ENCODE measurements around the gene TAMM41. TPM values are rescaled to one million over a fixed set of nuclear protein-coding genes. Genes with fewer than 3 reads are reported as not detected.

TAMM41 gene
- total and polyA plus RNA-seq, 10 donors, result 10.4 to 33.9 (median 21.5) TPM

DNA sequence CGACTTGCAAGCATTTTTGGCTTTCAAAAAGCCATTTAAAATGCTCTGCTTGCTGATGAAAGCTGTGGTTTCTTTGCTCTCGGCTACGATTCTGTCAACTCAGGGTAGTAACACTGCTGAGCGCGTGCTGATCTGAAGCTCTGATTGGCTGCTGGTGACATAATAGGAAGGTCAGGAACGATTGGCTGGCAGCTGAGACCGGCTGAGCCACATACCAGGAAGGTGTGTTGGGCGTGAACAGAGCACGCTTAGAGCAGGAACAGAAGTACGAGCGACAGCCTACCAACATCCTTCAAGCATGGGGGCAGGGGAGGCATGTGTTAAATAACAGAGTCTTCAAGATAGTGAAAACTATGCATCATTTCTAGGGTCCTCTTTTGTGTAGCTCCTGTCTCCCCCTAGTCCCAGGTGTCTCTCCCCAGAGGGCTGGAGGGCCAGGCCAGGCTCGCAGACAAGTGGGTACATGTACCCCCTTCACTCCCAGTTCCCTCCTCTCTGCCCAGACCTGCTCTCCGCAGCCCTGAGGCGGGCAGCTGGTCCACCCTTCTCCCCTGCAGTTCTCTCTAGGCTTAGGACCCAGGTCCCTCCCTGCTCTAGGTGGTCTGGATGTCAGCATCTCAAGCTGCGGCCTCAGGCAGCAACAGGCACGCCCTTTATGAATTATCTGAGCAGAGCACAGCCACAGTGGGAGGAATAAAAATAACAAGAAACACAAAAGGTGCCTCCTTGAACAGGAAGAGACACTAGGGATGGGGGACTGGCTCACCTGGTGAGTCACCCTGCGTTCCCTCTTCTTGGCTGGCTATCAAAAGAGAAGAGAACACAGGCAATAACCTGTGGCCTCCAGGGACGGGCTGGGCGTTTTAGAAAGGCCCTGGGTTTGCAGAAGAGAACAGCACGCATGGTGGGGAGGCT is 76.0 kb downstream of the TAMM41 start:
- TF ChIP-seq, protein P1, sequence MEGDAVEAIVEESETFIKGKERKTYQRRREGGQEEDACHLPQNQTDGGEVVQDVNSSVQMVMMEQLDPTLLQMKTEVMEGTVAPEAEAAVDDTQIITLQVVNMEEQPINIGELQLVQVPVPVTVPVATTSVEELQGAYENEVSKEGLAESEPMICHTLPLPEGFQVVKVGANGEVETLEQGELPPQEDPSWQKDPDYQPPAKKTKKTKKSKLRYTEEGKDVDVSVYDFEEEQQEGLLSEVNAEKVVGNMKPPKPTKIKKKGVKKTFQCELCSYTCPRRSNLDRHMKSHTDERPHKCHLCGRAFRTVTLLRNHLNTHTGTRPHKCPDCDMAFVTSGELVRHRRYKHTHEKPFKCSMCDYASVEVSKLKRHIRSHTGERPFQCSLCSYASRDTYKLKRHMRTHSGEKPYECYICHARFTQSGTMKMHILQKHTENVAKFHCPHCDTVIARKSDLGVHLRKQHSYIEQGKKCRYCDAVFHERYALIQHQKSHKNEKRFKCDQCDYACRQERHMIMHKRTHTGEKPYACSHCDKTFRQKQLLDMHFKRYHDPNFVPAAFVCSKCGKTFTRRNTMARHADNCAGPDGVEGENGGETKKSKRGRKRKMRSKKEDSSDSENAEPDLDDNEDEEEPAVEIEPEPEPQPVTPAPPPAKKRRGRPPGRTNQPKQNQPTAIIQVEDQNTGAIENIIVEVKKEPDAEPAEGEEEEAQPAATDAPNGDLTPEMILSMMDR (IDR thresholded peaks at IDR 0.05 in 8 of 11, conservative IDR thresholded peaks at IDR 0.05 in 3 of 11), result no peak
- peak in 2 of 3 donors; percentile 36 to 61 for TF ChIP-seq POLR2AphosphoS5 (IDR thresholded peaks at IDR 0.05)
- no peaks in the 10 kb centered on the region for H3K9me3 ChIP-seq
- H3K4me3 ChIP-seq, result peak overlapping the region in 2 of 8 donors; percentile 11 to 35
- intact Hi-C loops (cut with DNase I; ENCODE audit: low total_unique reads), result no loop called here
- 32 to 43% (median 35%) methylated on average over 18 to 20 of the region's 20 CpGs for WGBS, 5 donors
- no peaks in the 10 kb centered on the region for H3K36me3 ChIP-seq
- DNase-seq, result peak; percentile 81
- peak overlapping the region in 2 of 8 donors; percentile 23 to 25 for H3K27ac ChIP-seq
- peaks cover 0 to 14% (median 11%) of the 10 kb centered on the region in 6 donors for H3K4me1 ChIP-seq
- H3K27me3 ChIP-seq (replicated peaks in 1 of 7), result no peaks in the 10 kb centered on the region

DNA sequence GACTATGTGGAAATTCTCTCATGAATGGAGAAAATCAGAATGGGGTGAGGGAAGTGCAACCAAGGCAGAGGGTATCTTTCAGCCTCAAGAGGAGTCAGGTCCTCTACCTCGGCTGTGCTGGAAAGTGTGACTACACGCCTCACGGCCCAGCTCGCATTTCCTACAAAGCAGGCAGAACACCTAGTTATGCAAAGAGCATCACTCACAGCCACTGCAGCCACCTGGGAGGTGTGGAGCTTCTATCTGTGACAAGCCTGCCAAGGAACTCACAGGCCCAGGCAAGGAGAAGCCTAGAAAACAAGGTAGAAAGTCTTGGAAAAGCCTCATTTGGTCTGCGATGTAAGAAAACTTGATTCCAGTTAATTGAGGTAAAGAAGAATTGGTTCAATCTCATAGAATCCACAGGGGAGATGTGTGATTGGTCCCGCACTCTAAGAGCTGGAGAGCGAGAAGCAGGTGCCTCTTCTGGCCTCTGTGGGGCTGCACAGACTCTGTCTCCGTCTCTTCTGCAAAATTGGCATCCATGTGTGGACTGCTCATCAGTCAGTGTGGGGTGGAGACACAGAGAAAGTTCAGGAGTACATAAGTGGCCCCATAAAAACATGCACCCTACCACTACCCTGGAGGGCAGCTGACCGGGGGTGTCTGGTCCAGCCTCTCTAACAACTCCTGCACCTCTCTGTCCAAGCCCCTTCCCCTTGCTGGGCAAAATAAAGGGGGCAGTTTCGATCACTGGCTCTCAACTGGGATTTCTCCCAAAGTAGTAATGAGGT is 76.8 kb downstream of the TAMM41 start:
- intact Hi-C loops (cut with DNase I; ENCODE audit: low total_unique reads), result no loop called here
- Histone ChIP-seq H3K4me1 (peaks cover 0 to 14% (median 11%) of the 10 kb centered on the region in 6 donors), H3K27me3 (replicated peaks in 1 of 7) (no peaks in the 10 kb centered on the region), H3K27ac (peak overlapping the region in 2 of 8 donors; percentile 23 to 25), H3K4me3 (peak overlapping the region in 2 of 8 donors; percentile 11 to 35), H3K9me3 (no peaks in the 10 kb centered on the region), H3K36me3 (no peaks in the 10 kb centered on the region)
- TF ChIP-seq, protein P1 (IDR thresholded peaks at IDR 0.05 in 8 of 11, conservative IDR thresholded peaks at IDR 0.05 in 3 of 11), result no peak
- TF ChIP-seq POLR2AphosphoS5 (IDR thresholded peaks at IDR 0.05), result no peak
- no peak for TF ChIP-seq POLR2A (IDR thresholded peaks at IDR 0.05)
- DNase-seq, result no peak
- WGBS, 5 donors, result 69 to 86% (median 79%) methylated on average over 10 of the region's 10 CpGs

DNA sequence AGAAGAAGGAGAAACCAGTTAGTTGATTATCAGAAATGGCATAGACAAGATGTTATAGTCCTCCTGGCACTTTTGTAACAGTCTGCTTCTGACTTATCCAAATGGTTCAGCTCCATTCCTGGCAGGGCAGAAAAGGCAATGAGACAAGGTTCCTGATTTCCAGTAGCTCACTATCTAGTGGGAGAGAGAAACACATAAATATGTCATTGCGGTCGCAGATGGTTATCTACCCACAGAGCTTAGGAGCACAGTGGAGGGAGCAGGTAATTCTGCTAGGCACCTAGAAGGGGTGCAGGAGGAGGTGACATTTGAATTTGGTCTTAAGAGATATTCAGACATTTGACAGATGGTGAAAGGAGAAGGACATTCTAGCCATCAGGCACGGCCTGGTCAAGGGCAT is 78.1 kb downstream of the TAMM41 start:
- no peak overlapping the region for H3K27ac ChIP-seq
- peaks cover 0 to 14% (median 11%) of the 10 kb centered on the region in 6 donors for H3K4me1 ChIP-seq
- DNase-seq, result no peak
- WGBS, 5 donors, result 86 to 95% (median 88%) methylated on average over 3 of the region's 3 CpGs
- no peak overlapping the region for H3K4me3 ChIP-seq
- intact Hi-C loops (cut with DNase I; ENCODE audit: low total_unique reads), result no loop called here
- no peak for TF ChIP-seq POLR2A (IDR thresholded peaks at IDR 0.05)
- no peak for TF ChIP-seq POLR2AphosphoS5 (IDR thresholded peaks at IDR 0.05)
- TF ChIP-seq, protein P1 (IDR thresholded peaks at IDR 0.05 in 8 of 11, conservative IDR thresholded peaks at IDR 0.05 in 3 of 11), result no peak
- H3K9me3 ChIP-seq, result no peaks in the 10 kb centered on the region
- H3K27me3 ChIP-seq (replicated peaks in 1 of 7), result no peaks in the 10 kb centered on the region
- no peaks in the 10 kb centered on the region for H3K36me3 ChIP-seq
